HFF-Myc (cell line): Measurements from ENCODE around the gene BAHD1.
"Not testable (repeated sequence)": the region's sequence is repeated elsewhere in the genome, so short reads cannot be mapped to it uniquely, and the experiment has no call there.

ENCODE experiments used
- DNase-seq: peaks from one replicate; pipeline ENCODE4 v3.0.0-alpha.2; 2011; ENCODE audit warnings: low read depth; ENCODE audit errors: extremely low read depth
- H3K4me3 ChIP-seq: replicated peaks from 2 replicates; pipeline ENCODE4 v1.5.1; 2011; ENCODE audit warnings: low read depth, mild to moderate bottlenecking, control low read depth, low read length
- CTCF ChIP-seq: IDR thresholded peaks from 2 replicates; pipeline ENCODE4 v1.5.1; 2012; ENCODE audit warnings: mild to moderate bottlenecking, low read depth, low read length, control low read depth; ENCODE audit errors: missing control alignments

BAHD1 gene

GRCh38 chr15:40452296-40453090, 11.7 kb downstream of the BAHD1 start:
- no peak for DNase-seq
- TF ChIP-seq CTCF = no peak
- H3K4me3 ChIP-seq = no peak overlapping the region

GRCh38 chr15:40453941-40454340, 13.2 kb downstream of the BAHD1 start:
- not testable (repeated sequence) for DNase-seq, H3K4me3 ChIP-seq

GRCh38 chr15:40454904-40455391, 14.2 kb downstream of the BAHD1 start:
- no peak for DNase-seq
- TF ChIP-seq CTCF = no peak
- H3K4me3 ChIP-seq = no peak overlapping the region

- no peak for TF ChIP-seq CTCF
- DNase-seq = no peak
Observed at GRCh38 chr15:40456299-40456712, 15.6 kb downstream of the BAHD1 start.

GRCh38 chr15:40456738-40457137, 16.0 kb downstream of the BAHD1 start:
- TF ChIP-seq CTCF = no peak
- no peak for DNase-seq
- H3K4me3 ChIP-seq = no peak overlapping the region

More at GRCh38 chr15:40456299-40456712, 15.6 kb downstream of the BAHD1 start:
- no peak overlapping the region for H3K4me3 ChIP-seq

GRCh38 chr15:40458495-40459371, 18.0 kb downstream of the BAHD1 start:
- TF ChIP-seq CTCF = no peak
- no peak for DNase-seq
- H3K4me3 ChIP-seq = no peak overlapping the region
